Ovary (tissue), 3 donors: ENCODE measurements around the gene ARHGAP29.
"Not testable (repeated sequence)": the region's sequence is repeated elsewhere in the genome, so short reads cannot be mapped to it uniquely, and the experiment has no call there.

Experiments
- CTCF ChIP-seq, 3 donors: fragments of 450-650 bp in 2 of 3; fragments of 200-600 bp in 1 of 3; IDR thresholded peaks; one replicate each; pipeline versions ENCODE4 v1.5.1 to v1.8.0; 2016 to 2022; ENCODE audit warnings: antibody characterized with exemption in 3 of 3, mild to moderate bottlenecking in 1 of 3
- EP300 ChIP-seq: sonication (generic); formaldehyde crosslinking; IDR thresholded peaks from one replicate; pipeline ENCODE4 v1.6.1; 2017; ENCODE audit warnings: antibody characterized with exemption
- POLR2A ChIP-seq: fragments of 450-650 bp; IDR thresholded peaks from one replicate; pipeline ENCODE4 v1.6.1; 2017; ENCODE audit warnings: antibody characterized with exemption, mild to moderate bottlenecking, moderate library complexity
- donor health status: DM: no; HTN: no; CAD: no.

GRCh38 chr1:94164885-94165284 is 72.5 kb downstream of the ARHGAP29 start:
- TF ChIP-seq CTCF (IDR thresholded peaks at IDR 0.05); POLR2A; EP300: not testable (repeated sequence)
